ENCODE results near the gene ETV3. TPM values are rescaled to one million over a fixed set of nuclear protein-coding genes. Genes with fewer than 3 reads are reported as not detected.

Gene ETV3
- total and polyA plus RNA-seq, 2 of the 13 experiments (the other 11 are each of a cell fraction or from before 2014, with no cell fraction given) = 4.2 to 5.8 TPM

- TF ChIP-seq, protein P1, sequence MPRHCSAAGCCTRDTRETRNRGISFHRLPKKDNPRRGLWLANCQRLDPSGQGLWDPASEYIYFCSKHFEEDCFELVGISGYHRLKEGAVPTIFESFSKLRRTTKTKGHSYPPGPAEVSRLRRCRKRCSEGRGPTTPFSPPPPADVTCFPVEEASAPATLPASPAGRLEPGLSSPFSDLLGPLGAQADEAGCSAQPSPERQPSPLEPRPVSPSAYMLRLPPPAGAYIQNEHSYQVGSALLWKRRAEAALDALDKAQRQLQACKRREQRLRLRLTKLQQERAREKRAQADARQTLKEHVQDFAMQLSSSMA (CRISPR knock-in tag; IDR thresholded peaks at IDR 0.05) = no peak
- TF ChIP-seq SKI (IDR thresholded peaks at IDR 0.05; ENCODE audit: partially characterized antibody) = no peak
- TF ChIP-seq NFYC (CRISPR knock-in tag; IDR thresholded peaks at IDR 0.05) = no peak
- no peak for TF ChIP-seq ZNF143 (CRISPR knock-in tag; IDR thresholded peaks at IDR 0.05)
- no peak for TF ChIP-seq ZMYM4 (CRISPR knock-in tag; IDR thresholded peaks at IDR 0.05)
- no peak for TF ChIP-seq ZNF564 (CRISPR knock-in tag; IDR thresholded peaks at IDR 0.05)
- TF ChIP-seq LCORL (IDR thresholded peaks at IDR 0.05) = no peak
- TF ChIP-seq LCORL (CRISPR knock-in tag; IDR thresholded peaks at IDR 0.05) = 0 out of 2 replicates have a peak, but pooled peaks have one; percentile 28
- TF ChIP-seq, protein P2, sequence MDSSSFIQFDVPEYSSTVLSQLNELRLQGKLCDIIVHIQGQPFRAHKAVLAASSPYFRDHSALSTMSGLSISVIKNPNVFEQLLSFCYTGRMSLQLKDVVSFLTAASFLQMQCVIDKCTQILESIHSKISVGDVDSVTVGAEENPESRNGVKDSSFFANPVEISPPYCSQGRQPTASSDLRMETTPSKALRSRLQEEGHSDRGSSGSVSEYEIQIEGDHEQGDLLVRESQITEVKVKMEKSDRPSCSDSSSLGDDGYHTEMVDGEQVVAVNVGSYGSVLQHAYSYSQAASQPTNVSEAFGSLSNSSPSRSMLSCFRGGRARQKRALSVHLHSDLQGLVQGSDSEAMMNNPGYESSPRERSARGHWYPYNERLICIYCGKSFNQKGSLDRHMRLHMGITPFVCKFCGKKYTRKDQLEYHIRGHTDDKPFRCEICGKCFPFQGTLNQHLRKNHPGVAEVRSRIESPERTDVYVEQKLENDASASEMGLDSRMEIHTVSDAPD (CRISPR knock-in tag; IDR thresholded peaks at IDR 0.05) = no peak
- no peak for TF ChIP-seq ARID3A (IDR thresholded peaks at IDR 0.05; ENCODE audit: low read depth, low read length)
- TF ChIP-seq ZNF414 (CRISPR knock-in tag; IDR thresholded peaks at IDR 0.05) = no peak
- no peak for TF ChIP-seq ZNF567 (CRISPR knock-in tag; IDR thresholded peaks at IDR 0.05; ENCODE audit: borderline replicate concordance)
- no peak for TF ChIP-seq SCMH1 (CRISPR knock-in tag; IDR thresholded peaks at IDR 0.05; ENCODE audit: borderline replicate concordance)
- TF ChIP-seq ZFAT (CRISPR knock-in tag; conservative IDR thresholded peaks at IDR 0.05) = no peak
- no peak for TF ChIP-seq IKZF1 (IDR thresholded peaks at IDR 0.05)
- TF ChIP-seq KLF16 (CRISPR knock-in tag; IDR thresholded peaks at IDR 0.05) = no peak
- no peak for TF ChIP-seq ZNF83 (CRISPR knock-in tag; IDR thresholded peaks at IDR 0.05; ENCODE audit: borderline replicate concordance)
- no peak for TF ChIP-seq ZC3H4 (CRISPR knock-in tag; IDR thresholded peaks at IDR 0.05; ENCODE audit: borderline replicate concordance)
- TF ChIP-seq, protein P3, sequence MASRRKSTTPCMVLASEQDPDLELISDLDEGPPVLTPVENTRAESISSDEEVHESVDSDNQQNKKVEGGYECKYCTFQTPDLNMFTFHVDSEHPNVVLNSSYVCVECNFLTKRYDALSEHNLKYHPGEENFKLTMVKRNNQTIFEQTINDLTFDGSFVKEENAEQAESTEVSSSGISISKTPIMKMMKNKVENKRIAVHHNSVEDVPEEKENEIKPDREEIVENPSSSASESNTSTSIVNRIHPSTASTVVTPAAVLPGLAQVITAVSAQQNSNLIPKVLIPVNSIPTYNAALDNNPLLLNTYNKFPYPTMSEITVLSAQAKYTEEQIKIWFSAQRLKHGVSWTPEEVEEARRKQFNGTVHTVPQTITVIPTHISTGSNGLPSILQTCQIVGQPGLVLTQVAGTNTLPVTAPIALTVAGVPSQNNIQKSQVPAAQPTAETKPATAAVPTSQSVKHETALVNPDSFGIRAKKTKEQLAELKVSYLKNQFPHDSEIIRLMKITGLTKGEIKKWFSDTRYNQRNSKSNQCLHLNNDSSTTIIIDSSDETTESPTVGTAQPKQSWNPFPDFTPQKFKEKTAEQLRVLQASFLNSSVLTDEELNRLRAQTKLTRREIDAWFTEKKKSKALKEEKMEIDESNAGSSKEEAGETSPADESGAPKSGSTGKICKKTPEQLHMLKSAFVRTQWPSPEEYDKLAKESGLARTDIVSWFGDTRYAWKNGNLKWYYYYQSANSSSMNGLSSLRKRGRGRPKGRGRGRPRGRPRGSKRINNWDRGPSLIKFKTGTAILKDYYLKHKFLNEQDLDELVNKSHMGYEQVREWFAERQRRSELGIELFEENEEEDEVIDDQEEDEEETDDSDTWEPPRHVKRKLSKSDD (CRISPR knock-in tag; IDR thresholded peaks at IDR 0.05; ENCODE audit: low read depth) = no peak
- no peak for TF ChIP-seq ESRRA (CRISPR knock-in tag; IDR thresholded peaks at IDR 0.05; ENCODE audit: low read depth)
- TF ChIP-seq, protein P4, sequence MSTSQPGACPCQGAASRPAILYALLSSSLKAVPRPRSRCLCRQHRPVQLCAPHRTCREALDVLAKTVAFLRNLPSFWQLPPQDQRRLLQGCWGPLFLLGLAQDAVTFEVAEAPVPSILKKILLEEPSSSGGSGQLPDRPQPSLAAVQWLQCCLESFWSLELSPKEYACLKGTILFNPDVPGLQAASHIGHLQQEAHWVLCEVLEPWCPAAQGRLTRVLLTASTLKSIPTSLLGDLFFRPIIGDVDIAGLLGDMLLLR (CRISPR knock-in tag; IDR thresholded peaks at IDR 0.05) = no peak
- peak; percentile 65 for TF ChIP-seq ISL2 (CRISPR knock-in tag; IDR thresholded peaks at IDR 0.05)
- no peak for TF ChIP-seq ZNF225 (CRISPR knock-in tag; IDR thresholded peaks at IDR 0.05)
Measured at GRCh38 chr1:157154940-157155514, 16.8 kb upstream of the ETV3 start (continued).
